Endothelial cell of umbilical vein (primary cell): ENCODE measurements around the gene RTL5. TPM values are rescaled to one million over a fixed set of nuclear protein-coding genes. Genes with fewer than 3 reads are reported as not detected.

Source experiments
- BruUV-seq: library from RNA; stranded (reverse); fragments of 400-500 nt; replicated peaks from 2 replicates; lab custom pipeline; 2021; lab: Mats Ljungman, UMichigan
- CTCF ChIA-PET: fragments of 300-600, 350-600 bp; sonication (Branson Sonifier 250); formaldehyde crosslinking; loops from one replicate; lab custom pipeline; 2021; ENCODE audit warnings: antibody characterized with exemption, inconsistent platforms; lab: Charles Lee
- POLR2A ChIA-PET: fragments of 300-600, 350-600 bp; sonication (Branson Sonifier 250); formaldehyde crosslinking; loops from one replicate; lab custom pipeline; 2021; ENCODE audit warnings: antibody characterized with exemption, inconsistent platforms; lab: Charles Lee
- DNase-seq: peaks from one replicate; pipeline ENCODE4 v3.0.0-alpha.2; 2011; ENCODE audit warnings: low read depth, low spot score
- FAIRE-seq: peaks from 2 replicates; lab custom pipeline; 2011; peaks lifted over from hg19 to GRCh38; lab: Jason Lieb, UNC
- H2AFZ ChIP-seq: 2 replicates; pipeline ENCODE4 v1.6.0; 2012; ENCODE audit warnings: low read depth, low read length, control low read depth, inconsistent platforms
- H3K27ac ChIP-seq: 2 replicates; pipeline ENCODE4 v1.5.1; 2011; ENCODE audit warnings: low read depth, mild to moderate bottlenecking, control low read depth, low read length, moderate library complexity; ENCODE audit not compliant: insufficient read depth
- H3K27me3 ChIP-seq, 2 experiments: 2 replicates each; pipeline versions ENCODE4 v1.6.0 to v1.6.1; 2011; ENCODE audit warnings: low read length in 2 of 2, mixed read lengths in 1 of 2; ENCODE audit not compliant: control insufficient read depth in 2 of 2, insufficient read depth in 2 of 2
- H3K36me3 ChIP-seq, 2 experiments: 2 replicates in 1 of 2; 3 replicates in 1 of 2; pipeline ENCODE4 v1.5.1; 2011; ENCODE audit warnings: low read length in 2 of 2, mild to moderate bottlenecking in 1 of 2, moderate library complexity in 1 of 2; ENCODE audit not compliant: control insufficient read depth in 2 of 2, insufficient read depth in 2 of 2; ENCODE audit errors: extremely low read depth in 1 of 2
- H3K4me1 ChIP-seq: 3 replicates; pipeline ENCODE4 v1.5.1; 2011; ENCODE audit warnings: mild to moderate bottlenecking, low read length; ENCODE audit not compliant: control insufficient read depth, insufficient read depth; ENCODE audit errors: extremely low read depth
- H3K4me2 ChIP-seq: 2 replicates; pipeline ENCODE4 v1.6.1; 2011; ENCODE audit warnings: low read length, control low read depth, mixed read lengths; ENCODE audit not compliant: insufficient read depth
- H3K4me3 ChIP-seq, 3 experiments: fragments of 200-600 bp in 1 of 3; sonication (generic), shearing (Covaris generic) in 1 of 3; replicated peaks in 1 of 3; 2 replicates each; pipeline ENCODE4 v1.5.1; 2011 to 2016; ENCODE audit warnings: control low read depth in 3 of 3, low read length in 3 of 3, mild to moderate bottlenecking in 2 of 3, inconsistent platforms in 1 of 3, low read depth in 1 of 3, moderate library complexity in 1 of 3; ENCODE audit not compliant: insufficient read depth in 1 of 3
- H3K79me2 ChIP-seq: 2 replicates; pipeline ENCODE4 v1.6.0; 2012; ENCODE audit warnings: low read length, inconsistent platforms; ENCODE audit not compliant: control insufficient read depth, insufficient read depth
- H3K9ac ChIP-seq: replicated peaks from 2 replicates; pipeline ENCODE3; 2011; ENCODE audit warnings: low read length, control low read depth; ENCODE audit not compliant: insufficient read depth; ENCODE audit errors: extremely low read depth
- H3K9me1 ChIP-seq: replicated peaks from 3 replicates; pipeline ENCODE4 v1.6.0; 2011; ENCODE audit warnings: mild to moderate bottlenecking, low read length; ENCODE audit not compliant: control insufficient read depth, insufficient read depth; ENCODE audit errors: extremely low read depth
- H3K9me3 ChIP-seq: replicated peaks from 2 replicates; pipeline ENCODE4 v1.5.1; 2012; ENCODE audit warnings: low read length, inconsistent platforms; ENCODE audit not compliant: control insufficient read depth, insufficient read depth
- H4K20me1 ChIP-seq: replicated peaks from 2 replicates; pipeline ENCODE3; 2011; ENCODE audit warnings: mild to moderate bottlenecking, low read length; ENCODE audit not compliant: control insufficient read depth, insufficient read depth; ENCODE audit errors: extremely low read depth
- GATA2 ChIP-seq: IDR thresholded peaks from 2 replicates; pipeline ENCODE4 v1.7.0; 2011; ENCODE audit warnings: low read depth, mild to moderate bottlenecking, moderate library complexity, mixed read lengths, low read length; ENCODE audit not compliant: insufficient read length, insufficient read depth
- JUN ChIP-seq: IDR thresholded peaks from 2 replicates; pipeline ENCODE4 v1.6.1; 2011; ENCODE audit warnings: borderline replicate concordance, low read depth; ENCODE audit not compliant: insufficient read length, insufficient read depth
- MYC ChIP-seq: IDR thresholded peaks from one replicate; pipeline ENCODE4 v1.6.1; 2011; ENCODE audit warnings: mild to moderate bottlenecking, low read depth, low read length
- POLR2AphosphoS5 ChIP-seq: IDR thresholded peaks from 2 replicates; pipeline ENCODE4 v1.6.1; 2012; ENCODE audit warnings: low read depth, mild to moderate bottlenecking, control low read depth, low read length, moderate library complexity; ENCODE audit not compliant: insufficient read depth
- dilution Hi-C: fragments of 300-500 bp; cut with MboI; formaldehyde crosslinking; loops from one replicate; pipeline ENCODE4 v1.15.0; 2019; ENCODE audit warnings: low sequenced_read_pairs; ENCODE audit not compliant: extremely low pct_ligation_motif_present
- intact Hi-C: fragments of 100-400 bp; cut with micrococcal nuclease; formaldehyde crosslinking; loops from one replicate; pipeline ENCODE4 v1.10.0; 2022
- polyA plus RNA-seq, 4 experiments: library from polyadenylated mRNA; depleted of rRNA in 3 of 4; stranded (reverse) in 3 of 4; unstranded in 1 of 4; fragments of >200 nt; gene quantifications; 2 replicates each; pipeline versions ENCODE4 v1.2.1 to v1.2.3, GENCODE V29; 2011 to 2012; ENCODE audit warnings: missing spikeins in 1 of 4
- total RNA-seq: library from RNA; stranded (reverse); gene quantifications from 2 replicates; pipeline ENCODE4 v1.2.3, GENCODE V29; 2021
- TF ChIP-seq, protein P1 (sequence below): IDR thresholded peaks from 2 replicates; pipeline ENCODE4 v1.6.1; 2011; ENCODE audit not compliant: insufficient read depth, insufficient read length

The RTL5 gene
- total and polyA plus RNA-seq, 2 donors (not counting 3 experiments of a cell fraction or from before 2014, with no cell fraction given): 1.0 to 1.7 TPM

DNA sequence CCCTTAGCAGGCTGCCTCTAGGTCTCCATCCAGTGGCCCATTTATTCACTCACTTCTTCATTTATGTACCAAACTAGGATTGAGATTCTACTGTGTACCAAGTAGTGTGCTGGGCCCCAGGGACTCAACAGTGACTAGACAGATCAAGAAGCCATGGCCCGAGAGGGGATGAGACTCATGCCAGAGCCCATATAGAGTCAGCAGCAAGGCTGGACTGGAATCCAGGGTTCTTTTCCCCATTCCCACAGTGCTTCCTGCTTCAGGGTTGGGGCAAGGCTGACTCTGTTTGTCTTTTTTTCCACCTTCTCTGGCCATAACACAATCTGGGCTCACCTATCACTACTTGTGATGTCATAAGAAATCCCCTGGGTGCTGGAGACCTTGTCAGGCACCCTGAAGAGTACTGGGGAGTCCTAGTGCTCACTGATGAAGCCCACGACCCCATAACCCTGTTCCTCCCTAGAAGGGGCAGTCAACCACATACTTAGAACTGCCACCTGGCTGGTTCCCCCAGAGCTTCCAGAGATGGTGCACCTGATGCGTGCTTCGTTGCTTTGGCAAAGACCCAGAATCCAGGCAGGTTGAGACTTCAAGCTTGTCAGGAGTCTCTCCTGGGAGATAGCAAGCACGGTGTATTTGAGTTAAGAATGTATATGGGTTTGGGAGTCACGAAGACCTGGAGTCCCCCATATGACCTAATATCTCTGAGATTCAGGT lies 6.2 kb downstream of the RTL5 start:
- CTCF ChIA-PET: interaction anchor here (1.1 to 8.0 kb wide), 9 partner anchors 14 to 121 kb away, joined by 3 to 122 read pairs (median 7); no protein-coding TSS in a partner anchor
- no peaks in the 10 kb centered on the region for H3K9me1 ChIP-seq
- dilution Hi-C loops: no loop called here
- no peaks in the 10 kb centered on the region for H4K20me1 ChIP-seq
- no peak overlapping the region for H2AFZ ChIP-seq
- peaks cover 60% of the 10 kb centered on the region for H3K4me1 ChIP-seq
- H3K27me3 ChIP-seq: no peaks in the 10 kb centered on the region
- intact Hi-C loops: loop anchor here (1.0 to 5.0 kb wide), 9 partner anchors 45 to 267 kb away; partner anchors contain the start of genes NHSL2 and PIN4
- H3K79me2 ChIP-seq: peaks cover 26% of the 10 kb centered on the region
- POLR2A ChIA-PET: interaction anchor here (1.2 kb wide), 1 partner anchor 107 kb away, joined by 3 read pairs; no protein-coding TSS in a partner anchor
- DNase-seq (peak; percentile 10), FAIRE-seq (peak; percentile 59)
- no peak overlapping the region for H3K4me3 ChIP-seq
- no peak overlapping the region for H3K4me2 ChIP-seq
- no peak overlapping the region for H3K9ac ChIP-seq
- H3K27ac ChIP-seq: no peak overlapping the region
- BruUV-seq: no TSS peak
- H3K9me3 ChIP-seq: no peaks in the 10 kb centered on the region
- H3K36me3 ChIP-seq: no peaks in the 10 kb centered on the region
- TF ChIP-seq MYC: no peak
- TF ChIP-seq JUN: no peak
- no peak for TF ChIP-seq GATA2
- TF ChIP-seq POLR2AphosphoS5: no peak

DNA sequence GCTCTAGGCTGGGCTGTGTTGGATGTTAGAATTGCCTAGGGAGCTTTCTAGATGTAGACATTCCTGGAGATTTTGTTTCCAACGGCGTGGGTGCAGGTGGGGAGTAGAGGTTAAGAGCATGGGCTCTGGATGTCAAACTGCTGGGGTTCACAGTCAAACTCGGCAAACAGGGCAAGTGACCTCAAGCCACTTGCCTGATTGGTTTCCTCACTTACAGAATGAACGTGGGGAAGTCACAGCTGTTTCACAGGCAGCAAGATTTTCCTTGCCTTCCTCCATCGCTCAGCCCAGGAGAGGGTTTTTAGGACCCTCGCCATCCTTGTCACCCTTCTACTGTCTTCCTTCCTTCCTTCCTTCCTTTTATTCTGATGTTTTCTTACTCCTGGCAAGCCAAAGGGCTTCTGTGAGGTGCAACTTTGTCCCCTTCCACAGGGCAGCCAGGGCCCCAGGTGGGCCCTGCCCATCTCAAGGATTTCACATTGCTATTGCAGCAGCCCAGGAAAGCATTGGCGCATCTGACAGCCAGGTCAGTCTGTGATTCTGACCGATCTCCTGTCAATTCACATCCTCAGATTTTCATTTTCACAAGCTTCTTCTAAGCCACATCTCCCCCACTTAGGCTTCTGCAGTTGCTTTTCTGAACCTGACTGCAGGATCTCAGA lies 7.0 kb downstream of the RTL5 start:
- Histone ChIP-seq H3K9me3 (no peaks in the 10 kb centered on the region), H3K9me1 (no peaks in the 10 kb centered on the region), H3K4me2 (no peak overlapping the region), H4K20me1 (no peaks in the 10 kb centered on the region), H3K27ac (no peak overlapping the region), H2AFZ (no peak overlapping the region), H3K27me3 (no peaks in the 10 kb centered on the region), H3K4me1 (peaks cover 56% of the 10 kb centered on the region), H3K36me3 (no peaks in the 10 kb centered on the region), H3K79me2 (peaks cover 26% of the 10 kb centered on the region), H3K4me3 (no peak overlapping the region), H3K9ac (no peak overlapping the region)
- POLR2A ChIA-PET: no interaction called here
- CTCF ChIA-PET: interaction anchor here (1.0 to 8.0 kb wide), 5 partner anchors 13 to 104 kb away, joined by 3 to 122 read pairs (median 3); no protein-coding TSS in a partner anchor
- DNase-seq (no peak), FAIRE-seq (no peak)
- BruUV-seq: no TSS peak
- dilution Hi-C loops (no loop called here), intact Hi-C loops (loop anchor here (5.0 kb wide), 1 partner anchor 58 kb away; the partner anchor contains the start of gene PIN4)
- TF ChIP-seq, protein P1, sequence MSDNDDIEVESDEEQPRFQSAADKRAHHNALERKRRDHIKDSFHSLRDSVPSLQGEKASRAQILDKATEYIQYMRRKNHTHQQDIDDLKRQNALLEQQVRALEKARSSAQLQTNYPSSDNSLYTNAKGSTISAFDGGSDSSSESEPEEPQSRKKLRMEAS: no peak
